Right lobe of liver (tissue), 6 donors: ENCODE measurements around the gene GPC6. TPM values are rescaled to one million over a fixed set of nuclear protein-coding genes. Genes with fewer than 3 reads are reported as not detected.

Experiments used
- ATAC-seq, 4 donors: fragments of 200-7000 bp; cut with Tn5 transposase; one replicate each; pipeline ENCODE4 v1.9.1; 2020; ENCODE audit warnings: mild to moderate bottlenecking in 4 of 4, moderate library complexity in 4 of 4
- DNase-seq, 3 donors: peaks; one replicate each; pipeline ENCODE4 v3.0.0-alpha.2; 2020
- H3K27ac ChIP-seq, 3 donors: fragments of 200-600 bp; one replicate each; pipeline ENCODE4 v1.8.0; 2022
- H3K27me3 ChIP-seq, 2 donors: fragments of 200-600 bp; one replicate each; pipeline ENCODE4 v1.8.0; 2022
- H3K36me3 ChIP-seq, 4 donors: fragments of 200-600 bp; sonication (generic) in 1 of 4; one replicate each; pipeline versions ENCODE4 v1.5.1 to v1.8.0; 2017 to 2022; ENCODE audit warnings: control low read depth in 1 of 4
- H3K4me1 ChIP-seq, 4 donors: fragments of 200-600 bp; sonication (generic) in 1 of 4; one replicate each; pipeline versions ENCODE4 v1.5.1 to v1.8.0; 2017 to 2022; ENCODE audit warnings: control low read depth in 1 of 4
- H3K4me3 ChIP-seq, 3 donors: fragments of 200-600 bp; one replicate each; pipeline ENCODE4 v1.8.0; 2022
- H3K9me3 ChIP-seq, 4 donors: fragments of 200-600 bp; sonication (generic) in 1 of 4; one replicate each; pipeline versions ENCODE4 v1.5.1 to v1.8.0; 2017 to 2022; ENCODE audit warnings: control low read depth in 1 of 4
- CTCF ChIP-seq, 4 donors: fragments of 200-600 bp in 3 of 4; fragments of 450-650 bp in 1 of 4; IDR thresholded peaks; one replicate each; pipeline versions ENCODE4 v1.5.1 to v1.8.0; 2016 to 2022; ENCODE audit warnings: antibody characterized with exemption in 4 of 4, mild to moderate bottlenecking in 2 of 4
- POLR2A ChIP-seq: fragments of 450-650 bp; IDR thresholded peaks from one replicate; pipeline ENCODE4 v1.6.1; 2017; ENCODE audit warnings: antibody characterized with exemption, mild to moderate bottlenecking
- WGBS: methylation state at CpG from one replicate; pipeline ENCODE4 v1.1.6; 2018; ENCODE audit warnings: low coverage, low lambda C conversion rate; ENCODE audit not compliant: insufficient coverage; ENCODE audit errors: missing lambda C conversion rate; 5-methylcytosine and 5-hydroxymethylcytosine counted together
- intact Hi-C, 2 donors: fragments of 100-400 bp; cut with DNase I; formaldehyde crosslinking; loops; one replicate each; pipeline versions ENCODE4 v1.11.2 to v1.14.1; 2022
- total RNA-seq, 6 experiments: library from RNA; depleted of rRNA in 2 of 6; stranded (reverse); fragments of >200 nt in 2 of 6; fragmentation: NEBNext Ultra II Directional in 3 of 6; extraction: Animal tissue kit (Norgen Biotek cat#: 25700) in 3 of 6; gene quantifications; one replicate each; pipeline versions ENCODE4 v1.1.0 to v1.2.4, GENCODE V29; 2016 to 2023
- donor health status: DM: no; HTN: yes; CAD: no.
- donor health status: DM: no; HTN: no; CAD: no.
- donor health status: DM: no; HTN: no; CAD: no.
- donor health status: DM: no; HTN: yes; CAD: no.
- donor health status: DM: no; HTN: yes; CAD: no.

The GPC6 gene
- total RNA-seq, 6 experiments from 2014 or later: 18.6 to 30.1 (median 20.2) TPM

GRCh38 chr13:93227878-93228642, 1.5 kb downstream of the GPC6 start:
- DNase-seq (peak; percentile 63 to 74 (median 70)), ATAC-seq (peak; percentile 52 to 75 (median 61))
- H3K27me3 ChIP-seq: no peaks in the 10 kb centered on the region
- H3K4me3 ChIP-seq: peak overlapping the region; percentile 65 to 80 (median 76)
- TF ChIP-seq CTCF (IDR thresholded peaks at IDR 0.05): peak; percentile 39 to 47 (median 44)
- no peak for TF ChIP-seq POLR2A
- no peaks in the 10 kb centered on the region for H3K9me3 ChIP-seq
- H3K36me3 ChIP-seq: no peaks in the 10 kb centered on the region
- peaks cover 0 to 46% (median 3%) of the 10 kb centered on the region in 4 donors for H3K4me1 ChIP-seq
- WGBS: 2% methylated on average over 10 of the region's 62 CpGs
- H3K27ac ChIP-seq: peak overlapping the region; percentile 89 to 99 (median 95)
- intact Hi-C loops: no loop called here

GRCh38 chr13:93228643-93228937, 2.0 kb downstream of the GPC6 start:
- Histone ChIP-seq H3K4me3 (peak overlapping the region; percentile 65 to 80 (median 76)), H3K36me3 (no peaks in the 10 kb centered on the region), H3K9me3 (no peaks in the 10 kb centered on the region), H3K27me3 (no peaks in the 10 kb centered on the region), H3K4me1 (peaks cover 0 to 52% (median 5%) of the 10 kb centered on the region in 4 donors), H3K27ac (peak overlapping the region; percentile 89 to 99 (median 95))
- 0% methylated on average over 9 of the region's 9 CpGs for WGBS
- TF ChIP-seq CTCF (IDR thresholded peaks at IDR 0.05) (no peak), POLR2A (no peak)
- DNase-seq (no peak), ATAC-seq (no peak)
- intact Hi-C loops: no loop called here

- Histone ChIP-seq H3K9me3 (no peaks in the 10 kb centered on the region), H3K4me3 (peak overlapping the region in 1 of 3 donors; percentile 15), H3K36me3 (no peaks in the 10 kb centered on the region), H3K27ac (peak overlapping the region; percentile 15 to 99 (median 95)), H3K27me3 (no peaks in the 10 kb centered on the region), H3K4me1 (peaks cover 0 to 56% (median 10%) of the 10 kb centered on the region in 4 donors)
- no peak for DNase-seq
- TF ChIP-seq CTCF (IDR thresholded peaks at IDR 0.05) (no peak), POLR2A (no peak)
- peak in 1 of 4 donors; percentile 7 for ATAC-seq
- intact Hi-C loops: no loop called here
Observed at GRCh38 chr13:93230261-93230855, 3.8 kb downstream of the GPC6 start.

- peak overlapping the region in 1 of 3 donors; percentile 18 for H3K4me3 ChIP-seq
- no peak for TF ChIP-seq CTCF (IDR thresholded peaks at IDR 0.05)
- TF ChIP-seq POLR2A: no peak
- H3K9me3 ChIP-seq: no peaks in the 10 kb centered on the region
- peak in 1 of 4 donors; percentile 4 for ATAC-seq
- peaks cover 0 to 57% (median 10%) of the 10 kb centered on the region in 4 donors for H3K4me1 ChIP-seq
- DNase-seq: peak in 1 of 3 donors; percentile 58
- WGBS: 21% methylated on average over 3 of the region's 3 CpGs
- peak overlapping the region; percentile 11 to 99 (median 69) for H3K27ac ChIP-seq
- H3K36me3 ChIP-seq: no peaks in the 10 kb centered on the region
- intact Hi-C loops: no loop called here
- no peaks in the 10 kb centered on the region for H3K27me3 ChIP-seq
Observed at GRCh38 chr13:93231867-93232266, 5.3 kb downstream of the GPC6 start.
